Activated T-helper 17 cell treated with anti-CD3 and anti-CD28 coated beads, Interleukin-2, amount 50 U/mL, for 72 hours (primary cell): ENCODE measurements around the gene TBXAS1. TPM values are rescaled to one million over a fixed set of nuclear protein-coding genes. Genes with fewer than 3 reads are reported as not detected.

Experiments used
- ATAC-seq: fragments of 150-1000 bp; cut with Tn5 transposase; replicated peaks from 2 replicates; pipeline ENCODE4 v1.10.0; 2021; ENCODE audit warnings: mild to moderate bottlenecking, moderate library complexity
- H3K27ac Mint-ChIP-seq: one replicate; pipeline ENCODE4 v1.8.0; 2022; ENCODE audit warnings: mixed read lengths
- H3K27me3 Mint-ChIP-seq: one replicate; pipeline ENCODE4 v1.8.0; 2022; ENCODE audit warnings: mixed read lengths
- H3K36me3 Mint-ChIP-seq: one replicate; pipeline ENCODE4 v1.8.0; 2022; ENCODE audit warnings: low read depth, mild to moderate bottlenecking, mixed read lengths
- H3K4me1 Mint-ChIP-seq: one replicate; pipeline ENCODE4 v1.8.0; 2022; ENCODE audit warnings: mixed read lengths
- H3K4me3 Mint-ChIP-seq: one replicate; pipeline ENCODE4 v1.8.0; 2022; ENCODE audit warnings: mild to moderate bottlenecking, mixed read lengths
- H3K9me3 Mint-ChIP-seq: one replicate; pipeline ENCODE4 v1.8.0; 2022; ENCODE audit warnings: mixed read lengths
- total RNA-seq, 2 donors: library from RNA; stranded (reverse); gene quantifications; one replicate each; pipeline ENCODE4 v1.2.3, GENCODE V29; 2022

The TBXAS1 gene
- total RNA-seq, 2 donors from 2014 or later = 17.8 to 22.0 TPM

GRCh38 chr7:140025814-140026433, 196.9 kb downstream of the TBXAS1 start:
- no peak for ATAC-seq
- Mint-ChIP-seq H3K9me3 (no peaks in the 10 kb centered on the region), H3K27ac (no peak overlapping the region), H3K4me3 (no peak overlapping the region), H3K36me3 (peaks cover 81% of the 10 kb centered on the region), H3K27me3 (no peaks in the 10 kb centered on the region), H3K4me1 (peaks cover 5% of the 10 kb centered on the region)

GRCh38 chr7:140026935-140027334, 197.9 kb downstream of the TBXAS1 start:
- ATAC-seq = no peak
- peaks cover 88% of the 10 kb centered on the region for H3K36me3 Mint-ChIP-seq

GRCh38 chr7:140027858-140028257, 198.8 kb downstream of the TBXAS1 start:
- Mint-ChIP-seq H3K27me3 (no peaks in the 10 kb centered on the region), H3K36me3 (peaks cover 80% of the 10 kb centered on the region), H3K4me3 (no peak overlapping the region), H3K9me3 (no peaks in the 10 kb centered on the region), H3K4me1 (peaks cover 5% of the 10 kb centered on the region), H3K27ac (peak overlapping the region; percentile 37)
- ATAC-seq = no peak

More at GRCh38 chr7:140026935-140027334, 197.9 kb downstream of the TBXAS1 start:
- H3K27me3 Mint-ChIP-seq = no peaks in the 10 kb centered on the region
- H3K27ac Mint-ChIP-seq = no peak overlapping the region
- no peaks in the 10 kb centered on the region for H3K9me3 Mint-ChIP-seq
- H3K4me3 Mint-ChIP-seq = no peak overlapping the region
- H3K4me1 Mint-ChIP-seq = peaks cover 5% of the 10 kb centered on the region

- peaks cover 79% of the 10 kb centered on the region for H3K36me3 Mint-ChIP-seq
- no peaks in the 10 kb centered on the region for H3K9me3 Mint-ChIP-seq
- ATAC-seq = no peak
- no peaks in the 10 kb centered on the region for H3K27me3 Mint-ChIP-seq
- H3K4me3 Mint-ChIP-seq = no peak overlapping the region
- peak overlapping the region; percentile 37 for H3K27ac Mint-ChIP-seq
- peaks cover 7% of the 10 kb centered on the region for H3K4me1 Mint-ChIP-seq
These were observed 199.2 kb downstream of the TBXAS1 start for GRCh38 chr7:140028311-140028710.

GRCh38 chr7:140029072-140029471, 200.0 kb downstream of the TBXAS1 start:
- Mint-ChIP-seq H3K27me3 (no peaks in the 10 kb centered on the region), H3K27ac (peak overlapping the region; percentile 8), H3K9me3 (no peaks in the 10 kb centered on the region), H3K36me3 (peaks cover 79% of the 10 kb centered on the region), H3K4me3 (no peak overlapping the region), H3K4me1 (peaks cover 9% of the 10 kb centered on the region)
- ATAC-seq = no peak

- Mint-ChIP-seq H3K36me3 (peaks cover 79% of the 10 kb centered on the region), H3K27ac (no peak overlapping the region), H3K9me3 (no peaks in the 10 kb centered on the region), H3K4me3 (no peak overlapping the region), H3K4me1 (peaks cover 18% of the 10 kb centered on the region), H3K27me3 (no peaks in the 10 kb centered on the region)
- ATAC-seq = no peak
These were observed 202.3 kb downstream of the TBXAS1 start for GRCh38 chr7:140031364-140031763.

- no peak for ATAC-seq
- H3K9me3 Mint-ChIP-seq = no peaks in the 10 kb centered on the region
- no peaks in the 10 kb centered on the region for H3K27me3 Mint-ChIP-seq
- H3K27ac Mint-ChIP-seq = peak overlapping the region; percentile 65
- no peak overlapping the region for H3K4me3 Mint-ChIP-seq
- peaks cover 81% of the 10 kb centered on the region for H3K36me3 Mint-ChIP-seq
- H3K4me1 Mint-ChIP-seq = peaks cover 21% of the 10 kb centered on the region
These were observed 204.0 kb downstream of the TBXAS1 start for GRCh38 chr7:140033036-140033435.

- Mint-ChIP-seq H3K27ac (peak overlapping the region; percentile 65), H3K27me3 (no peaks in the 10 kb centered on the region), H3K4me3 (no peak overlapping the region), H3K36me3 (peaks cover 77% of the 10 kb centered on the region), H3K4me1 (peaks cover 21% of the 10 kb centered on the region), H3K9me3 (no peaks in the 10 kb centered on the region)
- no peak for ATAC-seq
These were observed 204.8 kb downstream of the TBXAS1 start for GRCh38 chr7:140033779-140034363.

- Mint-ChIP-seq H3K36me3 (peaks cover 80% of the 10 kb centered on the region), H3K9me3 (no peaks in the 10 kb centered on the region), H3K4me1 (peaks cover 21% of the 10 kb centered on the region), H3K4me3 (no peak overlapping the region), H3K27ac (no peak overlapping the region), H3K27me3 (no peaks in the 10 kb centered on the region)
- no peak for ATAC-seq
These were observed 205.4 kb downstream of the TBXAS1 start for GRCh38 chr7:140034421-140034820.

- Mint-ChIP-seq H3K27me3 (no peaks in the 10 kb centered on the region), H3K36me3 (peaks cover 80% of the 10 kb centered on the region), H3K4me1 (peaks cover 16% of the 10 kb centered on the region), H3K4me3 (peak overlapping the region; percentile 33), H3K27ac (peak overlapping the region; percentile 69), H3K9me3 (no peaks in the 10 kb centered on the region)
- ATAC-seq = peak; percentile 24
These were observed 206.5 kb downstream of the TBXAS1 start for GRCh38 chr7:140035400-140036223.

GRCh38 chr7:140036224-140036962, 207.3 kb downstream of the TBXAS1 start:
- Mint-ChIP-seq H3K27me3 (no peaks in the 10 kb centered on the region), H3K9me3 (no peaks in the 10 kb centered on the region), H3K4me3 (peak overlapping the region; percentile 17), H3K36me3 (peaks cover 80% of the 10 kb centered on the region), H3K4me1 (peaks cover 16% of the 10 kb centered on the region), H3K27ac (peak overlapping the region; percentile 46)
- ATAC-seq = peak; percentile 77

GRCh38 chr7:140039066-140039465, 210.0 kb downstream of the TBXAS1 start:
- H3K4me3 Mint-ChIP-seq = no peak overlapping the region
- H3K27me3 Mint-ChIP-seq = no peaks in the 10 kb centered on the region
- peaks cover 12% of the 10 kb centered on the region for H3K4me1 Mint-ChIP-seq
- ATAC-seq = no peak
- H3K27ac Mint-ChIP-seq = peak overlapping the region; percentile 13
- no peaks in the 10 kb centered on the region for H3K9me3 Mint-ChIP-seq
- peaks cover 92% of the 10 kb centered on the region for H3K36me3 Mint-ChIP-seq

- Mint-ChIP-seq H3K4me3 (no peak overlapping the region), H3K27ac (peak overlapping the region; percentile 13), H3K36me3 (peaks cover 93% of the 10 kb centered on the region), H3K9me3 (no peaks in the 10 kb centered on the region), H3K4me1 (peaks cover 12% of the 10 kb centered on the region), H3K27me3 (no peaks in the 10 kb centered on the region)
- no peak for ATAC-seq
These were observed 210.8 kb downstream of the TBXAS1 start for GRCh38 chr7:140039896-140040295.

GRCh38 chr7:140041659-140042385, 212.8 kb downstream of the TBXAS1 start:
- Mint-ChIP-seq H3K36me3 (peaks cover 95% of the 10 kb centered on the region), H3K27ac (peak overlapping the region; percentile 62), H3K27me3 (no peaks in the 10 kb centered on the region), H3K9me3 (no peaks in the 10 kb centered on the region), H3K4me1 (no peaks in the 10 kb centered on the region), H3K4me3 (no peak overlapping the region)
- ATAC-seq = no peak
